AG09309 (cell line): ENCODE measurements around the gene TBC1D7.

ENCODE experiments used
- DNase-seq: peaks from one replicate; pipeline ENCODE4 v3.0.0-alpha.2; 2010; ENCODE audit warnings: low read depth
- H3K4me3 ChIP-seq: 2 replicates; pipeline ENCODE4 v1.5.1; 2011; ENCODE audit warnings: mild to moderate bottlenecking, low read depth, low read length, moderate library complexity; ENCODE audit not compliant: control insufficient read depth
- CTCF ChIP-seq: IDR thresholded peaks from 2 replicates; pipeline ENCODE4 v1.5.1; 2011; ENCODE audit warnings: mild to moderate bottlenecking, low read depth, low read length, inconsistent platforms; ENCODE audit not compliant: insufficient read depth, control insufficient read depth; ENCODE audit errors: missing control alignments

TBC1D7 gene

GRCh38 chr6:13338038-13338437, 9.7 kb upstream of the TBC1D7 start:
- no peak for DNase-seq
- H3K4me3 ChIP-seq, result no peak overlapping the region
- TF ChIP-seq CTCF, result no peak

GRCh38 chr6:13336553-13336952, 8.2 kb upstream of the TBC1D7 start:
- peak; percentile 90 for TF ChIP-seq CTCF
- peak; percentile 95 for DNase-seq

GRCh38 chr6:13334953-13335352, 6.6 kb upstream of the TBC1D7 start:
- no peak overlapping the region for H3K4me3 ChIP-seq
- TF ChIP-seq CTCF, result no peak
- no peak for DNase-seq

More at GRCh38 chr6:13336553-13336952, 8.2 kb upstream of the TBC1D7 start:
- H3K4me3 ChIP-seq, result no peak overlapping the region

- H3K4me3 ChIP-seq, result no peak overlapping the region
- no peak for TF ChIP-seq CTCF
- DNase-seq, result no peak
These were observed 4.0 kb upstream of the TBC1D7 start for GRCh38 chr6:13332349-13332706.

GRCh38 chr6:13331516-13332348, 3.4 kb upstream of the TBC1D7 start:
- DNase-seq, result no peak
- no peak overlapping the region for H3K4me3 ChIP-seq
- peak; percentile 55 for TF ChIP-seq CTCF

GRCh38 chr6:13328875-13329183, 492 bp upstream of the TBC1D7 start:
- peak overlapping the region; percentile 98 for H3K4me3 ChIP-seq
- no peak for TF ChIP-seq CTCF
- DNase-seq, result no peak
